IMR-90 (cell line): Measurements from ENCODE around the gene SNX33. TPM values are rescaled to one million over a fixed set of nuclear protein-coding genes. Genes with fewer than 3 reads are reported as not detected.
A peak's percentile ranks its signal among the peaks of the same experiment; 100 is the strongest.

ENCODE experiments used
- ATAC-seq: fragments of 200-7000 bp; cut with Tn5 transposase; 2 replicates; pipeline ENCODE4 v1.9.1; 2020; ENCODE audit warnings: low read depth, mild to moderate bottlenecking, moderate library complexity
- BruUV-seq: library from RNA; stranded (reverse); fragments of 400-500 nt; replicated peaks from 2 replicates; lab custom pipeline; 2021; lab: Mats Ljungman, UMichigan
- CTCF ChIA-PET: fragments of 300-600 bp; formaldehyde crosslinking; extraction: SDS; loops from one replicate; lab custom pipeline; 2021; ENCODE audit warnings: antibody characterized with exemption; lab: Yijun Ruan, JAX
- POLR2A ChIA-PET: fragments of 300-600 bp; sonication (Branson Sonifier 250); formaldehyde crosslinking; loops from one replicate; lab custom pipeline; 2022; ENCODE audit warnings: antibody characterized with exemption; ENCODE audit not compliant: unreplicated experiment; lab: Charles Lee
- DNase-seq: peaks from one replicate; pipeline ENCODE4 v3.0.0; 2013
- H2AFZ ChIP-seq: replicated peaks from 2 replicates; pipeline ENCODE3; 2013; ENCODE audit warnings: low read length, mild to moderate bottlenecking; ENCODE audit not compliant: poor library complexity
- H2AK5ac ChIP-seq: 2 replicates; pipeline ENCODE4 v1.6.1; 2013; ENCODE audit warnings: low read depth, low read length, inconsistent platforms
- H2AK9ac ChIP-seq: replicated peaks from 2 replicates; pipeline ENCODE3; 2013; ENCODE audit warnings: mild to moderate bottlenecking, low read depth, low read length, moderate library complexity; ENCODE audit not compliant: poor library complexity
- H2BK120ac ChIP-seq: 2 replicates; pipeline ENCODE4 v1.6.1; 2013; ENCODE audit warnings: low read depth, low read length, inconsistent platforms
- H2BK15ac ChIP-seq: 3 replicates; pipeline ENCODE4 v1.6.1; 2013; ENCODE audit warnings: low read depth, low read length, inconsistent platforms
- H2BK20ac ChIP-seq: 2 replicates; pipeline ENCODE4 v1.6.1; 2013; ENCODE audit warnings: low read depth, mild to moderate bottlenecking, inconsistent platforms, low read length, moderate library complexity
- H2BK5ac ChIP-seq: 2 replicates; pipeline ENCODE4 v1.6.1; 2013; ENCODE audit warnings: mild to moderate bottlenecking, low read depth, low read length, inconsistent platforms; ENCODE audit not compliant: poor library complexity, severe bottlenecking
- H3K14ac ChIP-seq: replicated peaks from 2 replicates; pipeline ENCODE4 v1.6.1; 2013; ENCODE audit warnings: low read depth, low read length, inconsistent platforms
- H3K18ac ChIP-seq: 2 replicates; pipeline ENCODE4 v1.6.1; 2013; ENCODE audit warnings: low read depth, low read length, control low read depth
- H3K23ac ChIP-seq: 2 replicates; pipeline ENCODE4 v1.6.1; 2013; ENCODE audit warnings: low read depth, low read length, inconsistent platforms
- H3K27ac ChIP-seq: 2 replicates; pipeline ENCODE4 v1.5.1; 2013; ENCODE audit warnings: mild to moderate bottlenecking, control low read depth, low read length; ENCODE audit not compliant: insufficient read depth
- H3K27me3 ChIP-seq: 2 replicates; pipeline ENCODE4 v1.6.1; 2013; ENCODE audit warnings: low read length; ENCODE audit not compliant: control insufficient read depth, insufficient read depth
- H3K36me3 ChIP-seq: 2 replicates; pipeline ENCODE4 v1.6.1; 2013; ENCODE audit warnings: low read length, mixed read lengths; ENCODE audit not compliant: control insufficient read depth, insufficient read depth
- H3K4ac ChIP-seq: 2 replicates; pipeline ENCODE4 v1.6.1; 2013; ENCODE audit warnings: low read depth, low read length, inconsistent platforms
- H3K4me1 ChIP-seq: 2 replicates; pipeline ENCODE4 v1.6.1; 2013; ENCODE audit warnings: low read length, mixed read lengths; ENCODE audit not compliant: control insufficient read depth, insufficient read depth
- H3K4me2 ChIP-seq: 2 replicates; pipeline ENCODE4 v1.6.1; 2013; ENCODE audit warnings: low read depth, mild to moderate bottlenecking, control low read depth, low read length, moderate library complexity
- H3K4me3 ChIP-seq: 2 replicates; pipeline ENCODE4 v1.5.1; 2013; ENCODE audit warnings: low read depth, mild to moderate bottlenecking, control low read depth, low read length, moderate library complexity; ENCODE audit not compliant: insufficient read depth
- H3K56ac ChIP-seq: 2 replicates; pipeline ENCODE4 v1.6.1; 2013; ENCODE audit warnings: low read length, inconsistent platforms; ENCODE audit not compliant: insufficient read depth; ENCODE audit errors: extremely low read depth
- H3K79me1 ChIP-seq, 2 experiments: 2 replicates each; pipeline ENCODE4 v1.6.1; 2013; ENCODE audit warnings: low read length in 2 of 2, inconsistent platforms in 1 of 2, low read depth in 1 of 2
- H3K9ac ChIP-seq: 2 replicates; pipeline ENCODE4 v1.6.1; 2013; ENCODE audit warnings: low read depth, low read length, control low read depth
- H3K9me1 ChIP-seq: 2 replicates; pipeline ENCODE4 v1.6.1; 2013; ENCODE audit warnings: low read length, inconsistent platforms; ENCODE audit not compliant: insufficient read depth
- H3K9me3 ChIP-seq: 2 replicates; pipeline ENCODE4 v1.6.1; 2013; ENCODE audit warnings: low read length; ENCODE audit not compliant: control insufficient read depth, insufficient read depth
- H4K20me1 ChIP-seq: 2 replicates; pipeline ENCODE4 v1.6.1; 2013; ENCODE audit warnings: low read length, inconsistent platforms; ENCODE audit not compliant: insufficient read depth
- H4K5ac ChIP-seq: 2 replicates; pipeline ENCODE4 v1.6.1; 2013; ENCODE audit warnings: mild to moderate bottlenecking, low read depth, low read length, control low read depth
- H4K8ac ChIP-seq, 2 experiments: 2 replicates each; pipeline ENCODE4 v1.6.1; 2013; ENCODE audit warnings: low read depth in 2 of 2, low read length in 2 of 2, control low read depth in 1 of 2, inconsistent platforms in 1 of 2
- H4K91ac ChIP-seq: 2 replicates; pipeline ENCODE4 v1.6.1; 2013; ENCODE audit warnings: low read depth, low read length, inconsistent platforms; ENCODE audit not compliant: insufficient read depth
- BHLHE40 ChIP-seq: fragments of 150-350 bp; IDR thresholded peaks from 2 replicates; pipeline ENCODE4 v1.6.1; 2016; ENCODE audit warnings: mild to moderate bottlenecking, low read depth, low read length
- CHD1 ChIP-seq: IDR thresholded peaks from 2 replicates; pipeline ENCODE4 v1.6.1; 2012; ENCODE audit warnings: low read depth, low read length, improper control_type of control experiment
- FOS ChIP-seq: fragments of 150-350 bp; IDR thresholded peaks from 2 replicates; pipeline ENCODE4 v1.6.1; 2016; ENCODE audit warnings: low read depth, low read length
- NFE2L2 ChIP-seq: fragments of 150-350 bp; IDR thresholded peaks from 2 replicates; pipeline ENCODE4 v1.6.1; 2016; ENCODE audit warnings: low read depth, mild to moderate bottlenecking, low read length
- RAD21 ChIP-seq: IDR thresholded peaks from 2 replicates; pipeline ENCODE4 v1.6.1; 2012; ENCODE audit warnings: low read length, improper control_type of control experiment
- RCOR1 ChIP-seq: IDR thresholded peaks from 2 replicates; pipeline ENCODE4 v1.6.1; 2012; ENCODE audit warnings: mild to moderate bottlenecking, low read length, improper control_type of control experiment; ENCODE audit not compliant: insufficient replicate concordance
- SMC3 ChIP-seq: fragments of 150-350 bp; IDR thresholded peaks from 2 replicates; pipeline ENCODE4 v1.6.1; 2016; ENCODE audit warnings: low read depth, mild to moderate bottlenecking, antibody characterized with exemption, low read length, moderate library complexity
- WGBS, 2 experiments: methylation state at CpG; one replicate each; pipeline versions ENCODE4 v1.1.5 to v1.1.7; 2013; ENCODE audit warnings: missing lambda C conversion rate in 2 of 2; ENCODE audit not compliant: insufficient read length in 1 of 2; ENCODE audit errors: extremely low coverage in 2 of 2; 5-methylcytosine and 5-hydroxymethylcytosine counted together
- dilution Hi-C: fragments of 300-500 bp; cut with HindIII; formaldehyde crosslinking; loops from one replicate; pipeline ENCODE4 v1.14.3; 2018; ENCODE audit warnings: low sequenced_read_pairs; ENCODE audit not compliant: unreplicated experiment
- in situ Hi-C: fragments of 300-500 bp; cut with MboI; formaldehyde crosslinking; loops from 3 replicates; pipeline ENCODE4 v1.14.3; 2019; ENCODE audit warnings: low sequenced_read_pairs, inconsistent platforms, mixed read lengths
- intact Hi-C: fragments of 100-400 bp; cut with micrococcal nuclease; formaldehyde crosslinking; loops from 2 replicates; pipeline ENCODE4 v1.10.0; 2022
- polyA plus RNA-seq, 3 experiments: library from polyadenylated mRNA; depleted of rRNA; stranded (reverse); fragments of >200 nt; gene quantifications; 2 replicates each; pipeline ENCODE4 v1.2.3, GENCODE V29; 2012; ENCODE audit warnings: low replicate concordance in 1 of 3
- total RNA-seq: library from RNA; depleted of rRNA; stranded (reverse); fragments of >200 nt; gene quantifications from 2 replicates; pipeline ENCODE4 v1.2.3, GENCODE V29; 2012

The SNX33 gene
- total and polyA plus RNA-seq, 2 of the 4 experiments (the other 2 are of a cell fraction) = 12.7 to 14.6 TPM

GRCh38 chr15:75704263-75704615 lies 56.5 kb downstream of the SNX33 start:
- no peak for ATAC-seq
- Histone ChIP-seq H3K9ac (no peak overlapping the region; the same call in 1 of the 2 replicates), H2BK20ac (no peak overlapping the region), H3K18ac (no peak overlapping the region), H3K79me1 (peaks cover 9 to 53% of the 10 kb centered on the region in 2 experiments), H3K9me3 (no peaks in the 10 kb centered on the region), H3K4me2 (no peak overlapping the region), H2AK9ac (peak overlapping the region; percentile 84), H3K56ac (no peak overlapping the region), H2AK5ac (0 out of 2 replicates have a peak overlapping the region, but pooled peaks have one; percentile 59), H3K9me1 (peaks cover 6% of the 10 kb centered on the region; the same call in 1 of the 2 replicates), H3K36me3 (0 out of 2 replicates have a peak, but pooled peaks cover 1% of the 10 kb centered on the region), H2BK5ac (peak overlapping the region; percentile 37), H3K27ac (no peak overlapping the region), H3K27me3 (no peaks in the 10 kb centered on the region), H2BK120ac (peak overlapping the region; percentile 16; the same call in 1 of the 2 replicates), H3K14ac (no peak overlapping the region), H3K4me3 (no peak overlapping the region), H2AFZ (no peak overlapping the region), H2BK15ac (no peak overlapping the region), H3K4ac (peak overlapping the region; percentile 56), H4K5ac (no peak overlapping the region), H3K4me1 (peaks cover 18% of the 10 kb centered on the region), H4K20me1 (peaks cover 14% of the 10 kb centered on the region), H3K23ac (no peak overlapping the region), H4K91ac (peak overlapping the region; percentile 52), H4K8ac (peak overlapping the region in 1 of 2 experiments; percentile 33; a peak in 1 of 4 replicates)
- ChIA-PET POLR2A (no interaction called here), CTCF (interaction anchor here (0.8 kb wide), 1 partner anchor 18 kb away, joined by 3 read pairs; no protein-coding TSS in a partner anchor)
- intact Hi-C loops = no loop called here
- no TSS peak for BruUV-seq
- in situ Hi-C loops = no loop called here
- TF ChIP-seq RAD21 = no peak
- TF ChIP-seq CHD1 = no peak
- TF ChIP-seq NFE2L2 = no peak
- no peak for TF ChIP-seq FOS
- no peak for TF ChIP-seq SMC3
- no peak for TF ChIP-seq BHLHE40
- TF ChIP-seq RCOR1 = no peak
- dilution Hi-C loops = no loop called here
- DNase-seq = no peak
- whole genome bisulfite sequencing, 2 experiments = no CpG with 5 or more reads among the region's 6 CpGs
